NB4 (cell line): ENCODE results near the gene GCLC.

ENCODE experiments used
- CTCF ChIP-seq: IDR thresholded peaks from one replicate; pipeline ENCODE4 v1.5.1; 2012; ENCODE audit warnings: low read depth, low read length
- POLR2A ChIP-seq: IDR thresholded peaks from 2 replicates; pipeline ENCODE4 v1.6.1; 2011; ENCODE audit warnings: mild to moderate bottlenecking; ENCODE audit not compliant: insufficient read length; ENCODE audit errors: extremely low read depth

DNA sequence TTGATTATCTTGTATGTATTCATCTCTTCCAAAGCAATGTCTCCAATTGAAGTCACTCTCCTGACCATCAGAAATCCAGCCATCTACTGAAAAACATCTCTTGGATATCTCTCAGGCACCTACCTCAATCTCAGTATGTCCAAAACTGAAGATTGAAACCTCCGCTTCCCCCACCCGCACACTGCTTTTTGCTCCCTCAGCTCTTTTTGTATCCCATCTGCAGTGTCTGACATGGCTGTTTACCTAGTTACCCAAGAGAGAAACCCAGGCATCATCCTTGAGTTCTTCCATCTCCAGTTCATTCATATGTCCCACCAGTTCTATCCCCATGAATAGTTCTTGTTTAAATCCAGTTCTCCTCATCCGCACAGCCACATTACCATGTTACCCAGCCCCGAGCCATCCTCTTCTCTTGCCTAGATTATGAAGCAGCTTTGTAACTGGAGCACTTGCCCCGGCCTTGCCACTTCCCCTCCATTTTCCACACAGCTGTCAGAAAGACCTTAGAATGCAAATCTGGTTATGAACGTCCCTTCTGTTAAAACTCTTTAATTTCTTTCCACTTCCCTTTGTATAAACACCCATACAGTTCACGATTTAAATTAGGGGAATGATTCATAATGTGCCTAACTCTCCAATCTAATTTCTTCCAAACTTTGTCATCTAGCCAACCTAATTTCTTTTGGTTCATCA lies 40.5 kb upstream of the GCLC start:
- TF ChIP-seq CTCF (no peak), POLR2A (no peak)
